Ovary (tissue), 3 donors: ENCODE measurements around the gene FOXP1.

ENCODE experiments used
- POLR2A ChIP-seq: fragments of 450-650 bp; IDR thresholded peaks from one replicate; pipeline ENCODE4 v1.6.1; 2017; ENCODE audit warnings: antibody characterized with exemption, mild to moderate bottlenecking, moderate library complexity
- TF ChIP-seq, protein P1 (sequence below), 3 donors: fragments of 450-650 bp in 2 of 3; fragments of 200-600 bp in 1 of 3; IDR thresholded peaks; one replicate each; pipeline versions ENCODE4 v1.5.1 to v1.8.0; 2016 to 2022; ENCODE audit warnings: antibody characterized with exemption in 3 of 3, mild to moderate bottlenecking in 1 of 3
- donor health status: DM: no; HTN: no; CAD: no.

- TF ChIP-seq POLR2A = no peak
- TF ChIP-seq, protein P1, sequence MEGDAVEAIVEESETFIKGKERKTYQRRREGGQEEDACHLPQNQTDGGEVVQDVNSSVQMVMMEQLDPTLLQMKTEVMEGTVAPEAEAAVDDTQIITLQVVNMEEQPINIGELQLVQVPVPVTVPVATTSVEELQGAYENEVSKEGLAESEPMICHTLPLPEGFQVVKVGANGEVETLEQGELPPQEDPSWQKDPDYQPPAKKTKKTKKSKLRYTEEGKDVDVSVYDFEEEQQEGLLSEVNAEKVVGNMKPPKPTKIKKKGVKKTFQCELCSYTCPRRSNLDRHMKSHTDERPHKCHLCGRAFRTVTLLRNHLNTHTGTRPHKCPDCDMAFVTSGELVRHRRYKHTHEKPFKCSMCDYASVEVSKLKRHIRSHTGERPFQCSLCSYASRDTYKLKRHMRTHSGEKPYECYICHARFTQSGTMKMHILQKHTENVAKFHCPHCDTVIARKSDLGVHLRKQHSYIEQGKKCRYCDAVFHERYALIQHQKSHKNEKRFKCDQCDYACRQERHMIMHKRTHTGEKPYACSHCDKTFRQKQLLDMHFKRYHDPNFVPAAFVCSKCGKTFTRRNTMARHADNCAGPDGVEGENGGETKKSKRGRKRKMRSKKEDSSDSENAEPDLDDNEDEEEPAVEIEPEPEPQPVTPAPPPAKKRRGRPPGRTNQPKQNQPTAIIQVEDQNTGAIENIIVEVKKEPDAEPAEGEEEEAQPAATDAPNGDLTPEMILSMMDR (IDR thresholded peaks at IDR 0.05) = no peak
Measured at GRCh38 chr3:71241981-71242560, 341.5 kb downstream of the FOXP1 start.
